ENCODE measurements around the gene MTA3. TPM values are rescaled to one million over a fixed set of nuclear protein-coding genes. Genes with fewer than 3 reads are reported as not detected.

Gene MTA3
- total and polyA plus RNA-seq, 2 donors (not counting 3 experiments of a cell fraction or from before 2014, with no cell fraction given): 36.3 to 53.3 TPM

DNA sequence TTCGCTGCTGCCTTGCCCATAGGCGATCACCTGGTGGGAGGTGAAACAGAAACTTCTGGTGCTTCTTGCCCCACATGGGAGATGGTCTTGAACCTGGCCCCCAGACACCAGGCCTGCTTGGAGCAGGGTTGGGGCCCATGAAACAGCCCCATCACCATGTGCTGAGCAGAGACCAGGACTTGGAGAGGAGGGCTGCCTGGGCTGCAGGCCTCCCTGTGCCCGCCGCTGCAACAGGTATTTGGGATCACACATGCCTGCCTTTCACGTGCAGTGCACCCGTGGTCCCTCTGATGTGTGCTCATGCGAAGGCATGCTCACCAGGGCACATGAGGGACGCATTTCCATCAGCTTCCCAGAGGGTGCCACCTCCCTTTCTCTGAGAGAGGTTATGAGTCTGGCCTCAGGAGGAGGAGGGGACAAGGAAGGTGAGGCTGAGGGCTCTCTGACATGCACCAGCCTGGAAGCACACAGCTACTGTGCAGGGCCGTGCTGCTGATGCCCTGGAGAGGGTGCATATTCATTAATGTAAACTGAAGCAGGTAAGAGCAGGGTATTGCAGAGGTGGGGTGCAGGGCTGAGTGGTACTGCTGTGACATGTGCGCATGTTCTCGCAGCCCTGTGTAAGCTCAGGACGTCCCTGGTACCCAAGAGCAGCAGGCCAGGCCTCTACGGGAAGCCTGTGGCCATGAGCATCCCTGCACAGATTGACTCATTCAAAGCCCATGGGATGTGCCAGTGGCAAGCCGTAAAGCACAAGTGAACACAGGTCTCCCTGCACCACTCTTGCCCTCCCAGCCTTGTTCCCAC lies 199.7 kb downstream of the MTA3 start:
- H3K4me1 ChIP-seq (ENCODE audit: control insufficient read depth, extremely low read depth, insufficient read depth, low read length): no peaks in the 10 kb centered on the region
- dilution Hi-C loops (cut with MboI; ENCODE audit: extremely low pct_ligation_motif_present, low sequenced_read_pairs) (no loop called here), intact Hi-C loops (cut with micrococcal nuclease) (no loop called here)
- BruUV-seq (replicated peaks): no TSS peak
- CTCF ChIA-PET: interaction anchor here (1.2 to 1.8 kb wide), 2 partner anchors 10 to 257 kb away, joined by 4 to 6 read pairs; no protein-coding TSS in a partner anchor
- H3K9ac ChIP-seq (replicated peaks; ENCODE audit: extremely low read depth, insufficient read depth, low read length): no peak overlapping the region
- no peak overlapping the region for H3K27ac ChIP-seq (ENCODE audit: insufficient read depth, low read depth, low read length)
- no peak for FAIRE-seq
- no peaks in the 10 kb centered on the region for H4K20me1 ChIP-seq (replicated peaks; ENCODE audit: control insufficient read depth, extremely low read depth, insufficient read depth, low read length)
- DNase-seq (ENCODE audit: low read depth, low spot score): no peak
- H3K36me3 ChIP-seq (ENCODE audit: control insufficient read depth in 2 of 2, extremely low read depth in 1 of 2, insufficient read depth in 2 of 2, low read length in 2 of 2): no peaks in the 10 kb centered on the region
- H3K4me2 ChIP-seq (ENCODE audit: insufficient read depth, low read length): no peak overlapping the region
- no peaks in the 10 kb centered on the region for H3K9me1 ChIP-seq (replicated peaks; ENCODE audit: control insufficient read depth, extremely low read depth, insufficient read depth, low read length)
- no peaks in the 10 kb centered on the region for H3K9me3 ChIP-seq (replicated peaks; ENCODE audit: control insufficient read depth, insufficient read depth, low read length)
- H3K27me3 ChIP-seq (ENCODE audit: control insufficient read depth in 2 of 2, insufficient read depth in 2 of 2, low read length in 2 of 2): no peaks in the 10 kb centered on the region
- H3K4me3 ChIP-seq (replicated peaks in 1 of 3; ENCODE audit: insufficient read depth in 1 of 3, low read depth in 1 of 3, low read length in 3 of 3): no peak overlapping the region
- POLR2A ChIA-PET: no interaction called here
- H3K79me2 ChIP-seq (ENCODE audit: control insufficient read depth, insufficient read depth, low read length): no peaks in the 10 kb centered on the region
- no peak for TF ChIP-seq POLR2A (IDR thresholded peaks at IDR 0.05; ENCODE audit: low read depth, low read length)
- no peak for TF ChIP-seq POLR2AphosphoS5 (IDR thresholded peaks at IDR 0.05; ENCODE audit: insufficient read depth, low read depth, low read length)
- TF ChIP-seq MYC (IDR thresholded peaks at IDR 0.05; ENCODE audit: low read depth, low read length): no peak
- TF ChIP-seq GATA2 (IDR thresholded peaks at IDR 0.05; ENCODE audit: insufficient read depth, insufficient read length, low read depth, low read length): no peak
- TF ChIP-seq, protein P1, sequence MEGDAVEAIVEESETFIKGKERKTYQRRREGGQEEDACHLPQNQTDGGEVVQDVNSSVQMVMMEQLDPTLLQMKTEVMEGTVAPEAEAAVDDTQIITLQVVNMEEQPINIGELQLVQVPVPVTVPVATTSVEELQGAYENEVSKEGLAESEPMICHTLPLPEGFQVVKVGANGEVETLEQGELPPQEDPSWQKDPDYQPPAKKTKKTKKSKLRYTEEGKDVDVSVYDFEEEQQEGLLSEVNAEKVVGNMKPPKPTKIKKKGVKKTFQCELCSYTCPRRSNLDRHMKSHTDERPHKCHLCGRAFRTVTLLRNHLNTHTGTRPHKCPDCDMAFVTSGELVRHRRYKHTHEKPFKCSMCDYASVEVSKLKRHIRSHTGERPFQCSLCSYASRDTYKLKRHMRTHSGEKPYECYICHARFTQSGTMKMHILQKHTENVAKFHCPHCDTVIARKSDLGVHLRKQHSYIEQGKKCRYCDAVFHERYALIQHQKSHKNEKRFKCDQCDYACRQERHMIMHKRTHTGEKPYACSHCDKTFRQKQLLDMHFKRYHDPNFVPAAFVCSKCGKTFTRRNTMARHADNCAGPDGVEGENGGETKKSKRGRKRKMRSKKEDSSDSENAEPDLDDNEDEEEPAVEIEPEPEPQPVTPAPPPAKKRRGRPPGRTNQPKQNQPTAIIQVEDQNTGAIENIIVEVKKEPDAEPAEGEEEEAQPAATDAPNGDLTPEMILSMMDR (IDR thresholded peaks at IDR 0.05; ENCODE audit: extremely low read depth in 1 of 2, insufficient read depth in 1 of 2, low read depth in 1 of 2, low read length in 2 of 2): no peak
- no peak for TF ChIP-seq FOS (IDR thresholded peaks at IDR 0.05; ENCODE audit: borderline replicate concordance, insufficient read depth, low read length)
- no peak for TF ChIP-seq EZH2 (IDR thresholded peaks at IDR 0.05; ENCODE audit: borderline replicate concordance, low read depth, low read length, severe bottlenecking)
- no peak for TF ChIP-seq JUN (IDR thresholded peaks at IDR 0.05; ENCODE audit: borderline replicate concordance, insufficient read depth, insufficient read length, low read depth)
- TF ChIP-seq, protein P2, sequence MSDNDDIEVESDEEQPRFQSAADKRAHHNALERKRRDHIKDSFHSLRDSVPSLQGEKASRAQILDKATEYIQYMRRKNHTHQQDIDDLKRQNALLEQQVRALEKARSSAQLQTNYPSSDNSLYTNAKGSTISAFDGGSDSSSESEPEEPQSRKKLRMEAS (IDR thresholded peaks at IDR 0.05; ENCODE audit: insufficient read depth, insufficient read length): no peak
- no peak overlapping the region for H2AFZ ChIP-seq (ENCODE audit: low read depth, low read length)

Data from endothelial cell of umbilical vein (primary cell).